Activated T-helper 17 cell treated with anti-CD3 and anti-CD28 coated beads, Interleukin-2, amount 50 U/mL, for 72 hours (primary cell): ENCODE measurements around the gene ZNF334. TPM values are rescaled to one million over a fixed set of nuclear protein-coding genes. Genes with fewer than 3 reads are reported as not detected.

Experiments used
- total RNA-seq, 2 donors: library from RNA; stranded (reverse); gene quantifications; one replicate each; pipeline ENCODE4 v1.2.3, GENCODE V29; 2022

ZNF334 gene
- total RNA-seq, 2 donors from 2014 or later: 0.76 to 3.0 TPM

Other genes starting within 250 kb of the ZNF334 start
- gene CDH22, start 205.1 kb downstream of the ZNF334 start, total RNA-seq: not detected
- gene ELMO2, start 106.9 kb downstream of the ZNF334 start, total RNA-seq: 10 to 100 TPM; 54.6 to 57.2 TPM
- gene OCSTAMP, start 37.1 kb upstream of the ZNF334 start, total RNA-seq: 1 to 10 TPM in 1 of 2 donors, under 1 TPM in 1; 0.11 to 1.1 TPM
- gene SLC13A3, start 137.9 kb upstream of the ZNF334 start, total RNA-seq: not detected
- gene TP53RK, start 175.9 kb upstream of the ZNF334 start, total RNA-seq: 10 to 100 TPM; 11.9 to 16.7 TPM
- gene SLC2A10, start 196.1 kb upstream of the ZNF334 start, total RNA-seq: not detected